OCI-LY1 (cell line): ENCODE results near the gene CLSTN2.

Experiments used
- CTCF ChIP-seq: fragments of 200-600 bp; sonication (generic), shearing (Covaris generic); IDR thresholded peaks from 2 replicates; pipeline ENCODE4 v1.5.1; 2017; ENCODE audit warnings: mild to moderate bottlenecking, antibody characterized with exemption, low read length, moderate library complexity, mixed read lengths
- EZH2 ChIP-seq: fragments of 200-600 bp; sonication (generic), shearing (Covaris generic); IDR thresholded peaks from 2 replicates; pipeline ENCODE4 v1.8.0; 2017; ENCODE audit warnings: borderline replicate concordance, mixed run types, mild to moderate bottlenecking, antibody characterized with exemption, low read length, moderate library complexity, mixed read lengths

- TF ChIP-seq CTCF (no peak), EZH2 (no peak)
Measured at GRCh38 chr3:139917226-139917785, 17.7 kb upstream of the CLSTN2 start.
